NCI-H1694 treated with DMSO at 0.1 percent for 48 hours (cell line): Measurements from ENCODE around the gene MGST2.
"Not testable (repeated sequence)": the region's sequence is repeated elsewhere in the genome, so short reads cannot be mapped to it uniquely, and the experiment has no call there.

Source experiments
- DNase-seq: peaks from one replicate; lab custom pipeline; 2025; lab: John Stamatoyannopoulos, UW

The MGST2 gene

GRCh38 chr4:139669890-139670289, 4.3 kb downstream of the MGST2 start:
- no peak for DNase-seq

- DNase-seq: no peak
These were observed 5.2 kb downstream of the MGST2 start for GRCh38 chr4:139670775-139671174.

DNA sequence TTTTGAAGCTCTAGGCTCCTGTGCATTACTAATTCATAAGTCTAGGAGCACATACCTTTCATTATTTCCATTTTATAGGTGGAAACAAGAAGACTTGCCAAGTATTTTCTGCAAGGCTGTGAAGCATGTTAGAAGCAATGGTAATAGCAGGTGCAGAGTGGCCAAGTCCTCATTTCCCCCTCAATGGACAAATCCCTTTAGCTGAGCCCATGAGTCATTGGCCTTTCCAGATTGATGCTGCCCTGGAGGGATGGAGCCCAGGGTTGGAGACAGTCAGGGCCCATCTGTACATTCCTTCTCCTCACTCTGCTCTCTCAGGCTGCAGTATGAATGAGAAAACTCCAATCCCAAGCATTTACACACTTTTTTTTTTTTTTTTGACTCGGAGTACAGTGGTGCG, 6.6 kb downstream of the MGST2 start:
- no peak for DNase-seq

GRCh38 chr4:139672732-139673131, 7.1 kb downstream of the MGST2 start:
- no peak for DNase-seq

- peak; percentile 8 for DNase-seq
These were observed 9.4 kb downstream of the MGST2 start for GRCh38 chr4:139674875-139675550.

GRCh38 chr4:139675651-139676050, 10.0 kb downstream of the MGST2 start:
- DNase-seq: no peak

- no peak for DNase-seq
These were observed 10.7 kb downstream of the MGST2 start for GRCh38 chr4:139676365-139676764.

- no peak for DNase-seq
These were observed 11.4 kb downstream of the MGST2 start for GRCh38 chr4:139676913-139677585.

GRCh38 chr4:139682309-139682708, 16.7 kb downstream of the MGST2 start:
- no peak for DNase-seq

- DNase-seq: no peak
These were observed 17.1 kb downstream of the MGST2 start for GRCh38 chr4:139682741-139683151.

- no peak for DNase-seq
These were observed 18.7 kb downstream of the MGST2 start for GRCh38 chr4:139684351-139684750.

DNA sequence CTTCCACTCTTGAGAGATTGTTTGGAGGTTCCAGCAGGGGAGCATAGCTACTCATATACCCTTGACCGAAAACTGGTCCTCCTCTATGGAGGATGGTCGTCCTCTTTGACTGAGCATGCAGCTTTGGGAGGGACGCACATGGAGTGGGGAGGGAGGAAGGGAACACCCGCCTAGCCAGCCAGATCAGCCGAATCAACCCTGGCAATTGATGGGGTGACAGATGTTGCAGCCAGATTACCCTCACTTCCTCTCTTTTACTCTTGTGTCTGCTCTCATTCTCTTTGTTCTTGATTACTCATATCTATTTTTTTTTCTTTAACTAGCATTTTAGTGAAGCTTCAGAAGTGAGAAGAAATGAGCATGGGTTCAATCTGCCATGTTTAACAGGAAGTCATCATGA, 19.6 kb downstream of the MGST2 start:
- DNase-seq: no peak

GRCh38 chr4:139686130-139686529, 20.5 kb downstream of the MGST2 start:
- DNase-seq: no peak

DNA sequence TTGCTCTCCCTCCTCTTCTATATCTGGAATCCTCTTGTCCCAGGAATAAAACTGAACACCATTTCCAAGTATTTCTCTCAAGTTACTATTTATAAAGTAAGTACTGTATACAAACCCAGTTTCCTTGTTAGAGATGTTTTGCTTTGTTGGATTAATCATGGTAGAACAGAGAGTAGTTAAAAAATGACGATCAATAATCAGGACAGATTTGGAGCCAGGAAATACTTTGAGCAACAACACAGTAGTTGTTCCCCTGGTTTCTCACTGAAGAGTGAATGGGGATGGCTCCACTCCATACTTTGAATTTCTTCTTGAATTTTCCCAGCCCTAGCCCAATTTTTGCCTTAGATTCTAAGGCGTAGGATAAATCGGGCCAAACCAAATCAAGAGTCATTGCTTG, 21.4 kb downstream of the MGST2 start:
- no peak for DNase-seq

- no peak for DNase-seq
These were observed 23.6 kb downstream of the MGST2 start for GRCh38 chr4:139689093-139689722.

DNA sequence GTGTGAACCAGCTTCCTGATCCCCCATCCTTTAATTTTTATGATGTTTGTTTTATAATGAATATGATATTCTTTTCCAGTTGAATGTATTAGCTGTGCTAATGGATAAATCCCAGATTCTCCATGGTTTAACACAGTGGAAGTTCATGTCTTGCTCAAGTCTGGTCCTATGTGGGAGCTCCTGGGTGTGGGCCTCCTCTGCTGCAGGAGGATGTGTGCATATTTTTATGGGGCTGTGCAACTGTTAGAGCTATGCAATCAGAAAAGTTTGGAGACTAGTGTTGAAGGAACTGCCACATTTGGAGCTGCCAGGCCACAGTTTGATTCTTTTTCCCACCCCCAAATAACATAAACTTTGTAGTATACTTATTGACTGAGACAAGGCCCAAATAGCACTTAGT, 24.8 kb downstream of the MGST2 start:
- no peak for DNase-seq

DNA sequence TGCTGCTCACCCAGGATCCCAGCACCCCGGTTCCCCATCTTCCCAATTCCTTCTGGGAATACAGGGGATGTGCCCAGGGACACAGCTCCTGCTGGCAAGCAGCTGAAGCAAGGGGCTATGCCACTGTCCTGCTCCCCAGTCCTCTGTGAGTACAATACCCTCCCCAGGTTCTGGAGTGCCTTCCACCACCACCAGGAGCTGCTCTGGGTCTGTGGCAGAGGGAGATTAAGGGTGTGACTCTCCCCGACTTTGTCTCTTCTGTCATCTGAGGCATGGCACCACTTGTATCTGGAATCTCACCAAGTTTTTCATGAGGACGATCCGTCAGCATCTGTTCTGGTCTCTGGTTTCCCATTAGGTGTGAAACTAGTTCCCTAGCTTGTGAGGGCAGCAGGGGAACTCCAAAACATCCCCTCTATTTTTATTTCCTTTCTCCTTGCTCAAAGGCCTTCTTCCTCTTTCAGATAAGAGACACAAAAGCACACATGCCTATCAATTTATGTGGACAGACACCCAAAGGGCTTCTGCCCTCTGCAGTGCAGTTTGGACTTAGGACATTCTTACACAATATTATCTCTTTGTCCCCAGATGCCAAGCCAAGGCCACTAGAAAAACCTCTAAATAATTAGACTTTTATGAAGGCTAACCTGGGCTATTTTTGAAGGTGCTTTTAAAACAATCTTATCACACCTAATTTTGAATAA, 26.8 kb downstream of the MGST2 start:
- DNase-seq: peak; percentile 84

- DNase-seq: no peak
These were observed 29.0 kb downstream of the MGST2 start for GRCh38 chr4:139694522-139695107.

DNA sequence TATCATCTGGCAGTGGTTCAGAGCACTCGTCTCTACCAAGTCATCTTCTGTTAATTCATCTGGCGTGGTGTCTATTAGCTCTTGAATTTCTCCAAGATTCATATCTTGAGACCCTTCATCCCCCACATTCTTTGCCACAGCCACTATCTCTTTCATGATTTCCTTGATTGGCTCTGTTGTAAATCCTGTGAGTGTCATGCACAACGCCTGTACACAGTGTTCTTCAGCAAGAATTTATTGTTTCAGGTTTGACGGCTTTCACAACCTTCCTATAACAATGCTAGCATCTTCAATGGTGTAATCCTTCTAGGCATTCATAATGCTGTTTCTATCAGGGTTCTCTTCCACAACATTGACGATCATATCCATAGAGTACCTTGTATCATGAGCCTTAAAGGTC, 30.9 kb downstream of the MGST2 start:
- DNase-seq: no peak

- DNase-seq: not testable (repeated sequence)
These were observed 32.7 kb downstream of the MGST2 start for GRCh38 chr4:139698167-139698925.

- no peak for DNase-seq
These were observed 34.9 kb downstream of the MGST2 start for GRCh38 chr4:139700568-139700967.
